LNCAP (cell line): ENCODE results near the gene HIC1.

ENCODE experiments used
- CTCF ChIP-seq: fragments of 450-650 bp; IDR thresholded peaks from 2 replicates; pipeline ENCODE4 v1.5.1; 2017; ENCODE audit warnings: mild to moderate bottlenecking

HIC1 gene

GRCh38 chr17:2068031-2068518 lies 13.2 kb downstream of the HIC1 start:
- no peak for TF ChIP-seq CTCF

- TF ChIP-seq CTCF, result no peak
Measured at GRCh38 chr17:2068519-2069051, 13.7 kb downstream of the HIC1 start.

- TF ChIP-seq CTCF, result no peak
Measured at GRCh38 chr17:2070241-2071023, 15.5 kb downstream of the HIC1 start.

DNA sequence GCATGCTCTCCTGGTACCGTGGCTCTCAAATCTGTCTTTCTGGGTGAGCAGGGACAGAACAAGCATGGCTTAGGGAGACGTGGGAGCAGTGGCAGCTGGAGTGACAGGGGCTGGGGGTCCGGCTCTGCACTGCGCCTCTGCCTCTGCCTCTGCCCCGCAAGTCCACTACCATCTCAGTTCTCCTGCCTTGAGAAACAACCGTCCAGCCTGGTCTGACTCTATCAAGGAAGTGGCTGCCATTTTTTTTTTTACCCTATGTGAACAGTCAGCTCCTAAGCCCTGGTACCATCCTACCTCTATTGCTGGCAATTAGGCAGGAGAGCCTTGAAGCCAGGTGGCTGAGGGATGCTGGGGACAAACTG lies 16.1 kb downstream of the HIC1 start:
- no peak for TF ChIP-seq CTCF

DNA sequence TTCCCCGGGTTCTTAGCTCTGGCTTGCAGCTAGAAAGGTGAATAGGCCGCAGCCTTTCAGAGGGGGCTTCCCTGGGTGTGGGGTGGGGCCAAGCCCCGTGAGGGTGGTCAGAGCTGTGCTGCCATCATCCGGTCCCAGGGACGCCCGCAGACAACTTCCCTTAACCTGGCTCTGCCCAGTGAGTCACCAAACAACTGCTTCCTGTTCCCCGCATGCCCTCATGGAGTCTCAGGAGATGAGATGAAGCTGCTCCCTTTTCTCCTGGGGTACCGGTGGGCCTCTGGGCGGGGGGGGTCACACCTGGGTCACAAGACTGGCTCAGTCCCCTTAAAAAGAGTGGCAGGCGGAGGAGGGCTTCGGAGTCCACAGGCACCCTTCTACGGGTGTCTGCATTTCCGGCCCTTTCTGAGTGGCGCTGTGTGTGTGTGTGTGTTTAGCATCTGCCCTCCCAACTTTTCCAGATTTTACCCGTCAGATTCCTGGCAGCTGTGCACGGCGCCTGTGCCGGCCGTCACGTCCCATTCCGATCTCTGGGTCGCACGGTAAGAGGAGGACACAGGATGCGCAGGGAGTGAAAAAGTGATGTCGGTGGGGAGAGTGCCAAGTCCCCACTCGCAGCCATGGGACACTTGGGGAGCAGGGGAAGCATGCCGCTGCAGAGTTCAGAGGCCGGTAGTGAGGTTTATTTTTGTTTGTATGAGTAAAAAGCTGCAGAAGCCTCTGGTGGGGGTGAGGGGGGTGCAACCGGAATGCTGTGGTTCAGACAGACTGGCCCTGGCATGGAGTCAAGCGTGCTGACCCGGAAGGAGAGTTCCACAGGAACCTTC lies 16.8 kb downstream of the HIC1 start:
- TF ChIP-seq CTCF, result no peak

- no peak for TF ChIP-seq CTCF
Measured at GRCh38 chr17:2074919-2075318, 20.0 kb downstream of the HIC1 start.

- TF ChIP-seq CTCF, result no peak
Measured at GRCh38 chr17:2075336-2076086, 20.6 kb downstream of the HIC1 start.
